Transverse colon (tissue), 4 donors: ENCODE data around the gene EQTN. TPM values are rescaled to one million over a fixed set of nuclear protein-coding genes. Genes with fewer than 3 reads are reported as not detected.

Source experiments
- DNase-seq: peaks from one replicate; pipeline ENCODE4 v3.0.0-alpha.2; 2019
- H3K27ac ChIP-seq, 4 donors: fragments of 200-600 bp; sonication (generic); 2 replicates each; pipeline ENCODE4 v1.5.1; 2016 to 2018; ENCODE audit warnings: inconsistent platforms in 4 of 4
- H3K27me3 ChIP-seq: fragments of 200-600 bp; sonication (generic); 2 replicates; pipeline ENCODE4 v1.5.1; 2017; ENCODE audit warnings: inconsistent platforms
- H3K36me3 ChIP-seq, 4 donors: fragments of 200-600 bp; sonication (generic); 2 replicates each; pipeline ENCODE4 v1.5.1; 2017 to 2019; ENCODE audit warnings: inconsistent platforms in 4 of 4
- H3K4me1 ChIP-seq, 4 donors: fragments of 200-600 bp; sonication (generic); 2 replicates each; pipeline ENCODE4 v1.5.1; 2017 to 2020; ENCODE audit warnings: inconsistent platforms in 4 of 4
- H3K4me3 ChIP-seq, 4 donors: fragments of 200-600 bp; sonication (generic); 1 replicate in 1 of 4; 2 replicates in 3 of 4; pipeline versions ENCODE4 v1.5.1 to v1.6.1; 2017 to 2019; ENCODE audit warnings: inconsistent platforms in 4 of 4
- H3K9me3 ChIP-seq, 2 donors: fragments of 200-600 bp; sonication (generic); 2 replicates each; pipeline ENCODE4 v1.5.1; 2017 to 2019; ENCODE audit warnings: inconsistent platforms in 2 of 2
- CTCF ChIP-seq, 5 experiments: fragments of 200-600 bp in 3 of 5; fragments of 450-650 bp in 2 of 5; sonication (generic) in 3 of 5; IDR thresholded peaks; 1 replicate in 2 of 5; 2 replicates in 3 of 5; pipeline ENCODE4 v1.5.1; 2016 to 2017; ENCODE audit warnings: antibody characterized with exemption in 5 of 5, inconsistent platforms in 3 of 5, mild to moderate bottlenecking in 2 of 5, moderate library complexity in 1 of 5
- EP300 ChIP-seq: sonication (generic); formaldehyde crosslinking; IDR thresholded peaks from one replicate; pipeline ENCODE4 v1.6.1; 2017; ENCODE audit warnings: antibody characterized with exemption, low read depth
- POLR2A ChIP-seq: fragments of 450-650 bp; IDR thresholded peaks from one replicate; pipeline ENCODE4 v1.6.1; 2016; ENCODE audit warnings: antibody characterized with exemption, mild to moderate bottlenecking, moderate library complexity
- POLR2AphosphoS5 ChIP-seq, 3 donors: sonication (generic); formaldehyde crosslinking; IDR thresholded peaks; one replicate each; pipeline ENCODE4 v1.6.1; 2016; ENCODE audit warnings: antibody characterized with exemption in 3 of 3
- WGBS, 2 donors: methylation state at CpG; one replicate each; pipeline ENCODE4 v1.1.5; 2018; ENCODE audit warnings: low coverage in 1 of 2; 5-methylcytosine and 5-hydroxymethylcytosine counted together
- in situ Hi-C, 4 donors: fragments of 200-750 bp; cut with MboI; loops; one replicate each; pipeline versions ENCODE4 v1.15.0 to v1.15.1; 2017; ENCODE audit warnings: low sequenced_read_pairs in 3 of 4, low pct_ligation_motif_present in 1 of 4, low pct_unique_long_range_greater_than_20kb in 1 of 4
- intact Hi-C: fragments of 100-400 bp; cut with DNase I; formaldehyde crosslinking; loops from one replicate; pipeline ENCODE4 v1.15.1; 2023; ENCODE audit warnings: low total_unique reads
- total RNA-seq, 4 donors: library from RNA; depleted of rRNA; stranded (reverse); fragments of >200 nt; gene quantifications; one replicate each; pipeline ENCODE4 v1.1.0, GENCODE V29; 2016

The EQTN gene
- total RNA-seq, 4 donors from 2014 or later: 0.64 to 1.1 TPM; not detected in 2

- no peak overlapping the region for H3K27ac ChIP-seq
- WGBS, 2 donors: 55 to 64% methylated on average over 4 to 5 of the region's 6 CpGs
Measured at GRCh38 chr9:27303219-27303618, 6.3 kb upstream of the EQTN start.

GRCh38 chr9:27293996-27294395 lies 3.0 kb downstream of the EQTN start:
- Histone ChIP-seq H3K4me3 (no peak overlapping the region), H3K9me3 (no peaks in the 10 kb centered on the region), H3K27ac (no peak overlapping the region), H3K4me1 (no peaks in the 10 kb centered on the region), H3K36me3 (no peaks in the 10 kb centered on the region), H3K27me3 (no peaks in the 10 kb centered on the region)
- no peak for DNase-seq
- intact Hi-C loops (no loop called here), in situ Hi-C loops (no loop called here)
- no peak for TF ChIP-seq EP300
- no peak for TF ChIP-seq CTCF (IDR thresholded peaks at IDR 0.05)
- TF ChIP-seq POLR2A: no peak
- TF ChIP-seq POLR2AphosphoS5 (IDR thresholded peaks at IDR 0.05): no peak
- WGBS, 2 donors: 62 to 93% methylated on average over 2 of the region's 2 CpGs

More at GRCh38 chr9:27303219-27303618, 6.3 kb upstream of the EQTN start:
- H3K9me3 ChIP-seq: no peaks in the 10 kb centered on the region
- no peaks in the 10 kb centered on the region for H3K4me1 ChIP-seq
- TF ChIP-seq CTCF (IDR thresholded peaks at IDR 0.05) (no peak), POLR2AphosphoS5 (IDR thresholded peaks at IDR 0.05) (no peak), EP300 (no peak), POLR2A (no peak)
- intact Hi-C loops: no loop called here
- H3K4me3 ChIP-seq: no peak overlapping the region
- no peak for DNase-seq
- in situ Hi-C loops: no loop called here
- H3K27me3 ChIP-seq: no peaks in the 10 kb centered on the region
- H3K36me3 ChIP-seq: no peaks in the 10 kb centered on the region

- DNase-seq: no peak
- intact Hi-C loops: no loop called here
Measured at GRCh38 chr9:27292659-27293405, 4.1 kb downstream of the EQTN start.

GRCh38 chr9:27291292-27291691 lies 5.7 kb downstream of the EQTN start:
- H3K9me3 ChIP-seq: no peaks in the 10 kb centered on the region
- TF ChIP-seq CTCF (IDR thresholded peaks at IDR 0.05) (no peak), POLR2AphosphoS5 (IDR thresholded peaks at IDR 0.05) (no peak), EP300 (no peak), POLR2A (no peak)
- 84% methylated on average over 8 of the region's 8 CpGs for WGBS, 2 donors
- intact Hi-C loops: no loop called here
- H3K4me3 ChIP-seq: no peak overlapping the region
- H3K36me3 ChIP-seq: no peaks in the 10 kb centered on the region
- H3K4me1 ChIP-seq: no peaks in the 10 kb centered on the region
- no peak overlapping the region for H3K27ac ChIP-seq
- no peaks in the 10 kb centered on the region for H3K27me3 ChIP-seq
- in situ Hi-C loops: no loop called here
- DNase-seq: no peak

More at GRCh38 chr9:27292659-27293405, 4.1 kb downstream of the EQTN start:
- in situ Hi-C loops: no loop called here
- 70 to 73% methylated on average over 5 to 7 of the region's 7 CpGs for WGBS, 2 donors
- no peaks in the 10 kb centered on the region for H3K36me3 ChIP-seq
- H3K27ac ChIP-seq: no peak overlapping the region
- H3K4me3 ChIP-seq: no peak overlapping the region
- no peaks in the 10 kb centered on the region for H3K4me1 ChIP-seq
- H3K27me3 ChIP-seq: no peaks in the 10 kb centered on the region
- no peaks in the 10 kb centered on the region for H3K9me3 ChIP-seq
- no peak for TF ChIP-seq EP300
- TF ChIP-seq POLR2A: no peak
- TF ChIP-seq CTCF (IDR thresholded peaks at IDR 0.05): no peak
- no peak for TF ChIP-seq POLR2AphosphoS5 (IDR thresholded peaks at IDR 0.05)
